Panc1 (cell line): ENCODE measurements around the gene RABGGTA. TPM values are rescaled to one million over a fixed set of nuclear protein-coding genes. Genes with fewer than 3 reads are reported as not detected.

ENCODE experiments used
- ATAC-seq: fragments of 200-7000 bp; cut with Tn5 transposase; 2 replicates; pipeline ENCODE4 v1.9.1; 2020; ENCODE audit warnings: mild to moderate bottlenecking, moderate library complexity
- BruUV-seq: library from RNA; stranded (reverse); fragments of 400-500 nt; replicated peaks from 2 replicates; lab custom pipeline; 2021; lab: Mats Ljungman, UMichigan
- CTCF ChIA-PET: fragments of 300-600 bp; sonication (Branson Sonifier 250); formaldehyde crosslinking; loops from one replicate; lab custom pipeline; 2022; ENCODE audit warnings: antibody characterized with exemption; lab: Charles Lee
- POLR2A ChIA-PET: fragments of 300-600 bp; sonication (Branson Sonifier 250); formaldehyde crosslinking; loops from one replicate; lab custom pipeline; 2022; ENCODE audit warnings: antibody characterized with exemption; lab: Charles Lee
- DNase-seq: peaks from one replicate; pipeline ENCODE4 v3.0.0-alpha.2; 2010; ENCODE audit warnings: low read depth, low spot score
- H3K27ac ChIP-seq: 2 replicates; pipeline ENCODE4 v1.5.1; 2011; ENCODE audit warnings: mild to moderate bottlenecking, low read length, inconsistent platforms
- H3K27me3 ChIP-seq: fragments of 200-500 bp; sonication (Bioruptor generic); 2 replicates; pipeline ENCODE4 v1.6.0; 2014; ENCODE audit warnings: low read length, inconsistent platforms; ENCODE audit not compliant: control insufficient read depth, insufficient read depth
- H3K36me3 ChIP-seq: fragments of 200-500 bp; sonication (Bioruptor generic); 2 replicates; pipeline ENCODE4 v1.5.1; 2014; ENCODE audit warnings: inconsistent platforms, mild to moderate bottlenecking, low read length, moderate library complexity; ENCODE audit not compliant: control insufficient read depth, insufficient read depth
- H3K4me1 ChIP-seq: 2 replicates; pipeline ENCODE4 v1.5.1; 2011; ENCODE audit warnings: inconsistent platforms, mild to moderate bottlenecking, low read length, moderate library complexity; ENCODE audit not compliant: control insufficient read depth, insufficient read depth
- H3K4me3 ChIP-seq, 2 experiments: 2 replicates each; pipeline ENCODE4 v1.5.1; 2011 to 2012; ENCODE audit warnings: low read depth in 2 of 2, low read length in 2 of 2, mild to moderate bottlenecking in 2 of 2, inconsistent platforms in 1 of 2, moderate library complexity in 1 of 2
- H3K9me3 ChIP-seq: fragments of 200-500 bp; sonication (Bioruptor generic); 2 replicates; pipeline ENCODE4 v1.5.1; 2014; ENCODE audit warnings: low read depth, mild to moderate bottlenecking, inconsistent platforms, low read length, moderate library complexity; ENCODE audit not compliant: control insufficient read depth, insufficient read depth
- POLR2AphosphoS5 ChIP-seq: IDR thresholded peaks from 2 replicates; pipeline ENCODE4 v1.6.1; 2012; ENCODE audit warnings: mild to moderate bottlenecking, low read depth, low read length, moderate library complexity
- REST ChIP-seq, 2 experiments: IDR thresholded peaks; 2 replicates each; pipeline ENCODE4 v1.6.1; 2011 to 2012; ENCODE audit warnings: low read depth in 2 of 2, control low read depth in 1 of 2, low read length in 1 of 2, mild to moderate bottlenecking in 1 of 2, moderate library complexity in 1 of 2; ENCODE audit not compliant: insufficient read depth in 1 of 2
- SIN3A ChIP-seq: IDR thresholded peaks from 2 replicates; pipeline ENCODE4 v1.6.1; 2012; ENCODE audit warnings: low read depth, mild to moderate bottlenecking, low read length, moderate library complexity, borderline replicate concordance; ENCODE audit not compliant: insufficient read depth
- TCF7L2 ChIP-seq: IDR thresholded peaks from 2 replicates; pipeline ENCODE4 v1.6.1; 2011; ENCODE audit warnings: mild to moderate bottlenecking, low read depth, low read length, inconsistent platforms
- in situ Hi-C: cut with HindIII; loops from 2 replicates; pipeline ENCODE4 v1.10.0; 2016; ENCODE audit warnings: low sequenced_read_pairs, low pct_unique_long_range_greater_than_20kb
- intact Hi-C: fragments of 100-400 bp; cut with micrococcal nuclease; formaldehyde crosslinking; loops from one replicate; pipeline ENCODE4 v1.10.0; 2022; ENCODE audit not compliant: unreplicated experiment
- total RNA-seq: library from RNA; stranded (reverse); gene quantifications from one replicate; pipeline ENCODE4 v1.2.1, GENCODE V29; 2021; ENCODE audit not compliant: unreplicated experiment
- TF ChIP-seq, protein P1 (sequence below): fragments of 450-650 bp; IDR thresholded peaks from 2 replicates; pipeline ENCODE4 v1.5.1; 2017; ENCODE audit warnings: mild to moderate bottlenecking

The RABGGTA gene
- total RNA-seq, 1 experiment from 2014 or later = 30.9 TPM

DNA sequence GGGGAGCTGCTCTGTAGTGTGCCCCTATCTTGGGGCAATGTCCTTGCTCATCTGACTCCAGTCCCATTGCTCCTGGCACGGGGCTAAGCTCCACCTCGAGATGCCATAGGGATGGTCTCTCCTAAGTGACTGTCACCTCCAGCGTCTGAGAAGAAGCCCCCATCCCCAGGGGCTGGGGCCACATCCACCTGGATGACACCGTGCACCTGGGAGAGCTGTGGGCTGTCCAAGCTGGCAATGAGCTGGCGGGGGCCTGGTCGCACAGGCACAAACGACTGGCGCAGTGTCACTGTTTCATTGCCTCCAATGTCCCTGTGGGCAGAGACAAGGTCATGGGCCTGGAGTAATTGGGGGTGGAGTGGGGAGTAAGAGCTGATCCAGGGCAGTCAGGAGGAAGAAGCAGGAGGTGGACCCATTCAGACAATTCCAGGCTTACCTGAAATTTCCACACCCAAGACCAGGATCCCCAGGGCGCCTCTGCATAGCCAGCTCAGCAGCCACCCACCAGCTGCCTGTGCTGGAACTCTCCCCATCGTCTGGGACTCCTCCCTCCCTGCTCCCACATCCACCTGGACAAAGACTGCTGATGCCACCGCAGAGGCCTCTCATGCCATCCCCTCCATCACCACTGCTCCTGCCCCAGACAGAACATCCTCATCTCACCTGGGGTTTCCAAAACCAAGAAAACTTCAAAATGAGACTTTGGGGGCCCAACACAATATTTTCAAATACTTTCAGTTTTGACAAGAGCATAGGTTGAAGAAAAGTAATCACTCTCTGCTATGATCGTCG, 22.0 kb downstream of the RABGGTA start:
- DNase-seq = no peak
- intact Hi-C loops = no loop called here
- BruUV-seq = no TSS peak
- Histone ChIP-seq H3K27me3 (no peaks in the 10 kb centered on the region), H3K4me1 (no peaks in the 10 kb centered on the region), H3K4me3 (no peak overlapping the region), H3K9me3 (no peaks in the 10 kb centered on the region), H3K36me3 (no peaks in the 10 kb centered on the region), H3K27ac (no peak overlapping the region)
- POLR2A ChIA-PET = no interaction called here
- CTCF ChIA-PET = no interaction called here
- in situ Hi-C loops = no loop called here
- no peak for ATAC-seq
- no peak for TF ChIP-seq TCF7L2
- TF ChIP-seq POLR2AphosphoS5 = no peak
- no peak for TF ChIP-seq SIN3A
- no peak for TF ChIP-seq REST (IDR thresholded peaks at IDR 0.05; ENCODE audit: insufficient read depth in 1 of 2, low read depth in 2 of 2, low read length in 1 of 2)
- TF ChIP-seq, protein P1, sequence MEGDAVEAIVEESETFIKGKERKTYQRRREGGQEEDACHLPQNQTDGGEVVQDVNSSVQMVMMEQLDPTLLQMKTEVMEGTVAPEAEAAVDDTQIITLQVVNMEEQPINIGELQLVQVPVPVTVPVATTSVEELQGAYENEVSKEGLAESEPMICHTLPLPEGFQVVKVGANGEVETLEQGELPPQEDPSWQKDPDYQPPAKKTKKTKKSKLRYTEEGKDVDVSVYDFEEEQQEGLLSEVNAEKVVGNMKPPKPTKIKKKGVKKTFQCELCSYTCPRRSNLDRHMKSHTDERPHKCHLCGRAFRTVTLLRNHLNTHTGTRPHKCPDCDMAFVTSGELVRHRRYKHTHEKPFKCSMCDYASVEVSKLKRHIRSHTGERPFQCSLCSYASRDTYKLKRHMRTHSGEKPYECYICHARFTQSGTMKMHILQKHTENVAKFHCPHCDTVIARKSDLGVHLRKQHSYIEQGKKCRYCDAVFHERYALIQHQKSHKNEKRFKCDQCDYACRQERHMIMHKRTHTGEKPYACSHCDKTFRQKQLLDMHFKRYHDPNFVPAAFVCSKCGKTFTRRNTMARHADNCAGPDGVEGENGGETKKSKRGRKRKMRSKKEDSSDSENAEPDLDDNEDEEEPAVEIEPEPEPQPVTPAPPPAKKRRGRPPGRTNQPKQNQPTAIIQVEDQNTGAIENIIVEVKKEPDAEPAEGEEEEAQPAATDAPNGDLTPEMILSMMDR = no peak

DNA sequence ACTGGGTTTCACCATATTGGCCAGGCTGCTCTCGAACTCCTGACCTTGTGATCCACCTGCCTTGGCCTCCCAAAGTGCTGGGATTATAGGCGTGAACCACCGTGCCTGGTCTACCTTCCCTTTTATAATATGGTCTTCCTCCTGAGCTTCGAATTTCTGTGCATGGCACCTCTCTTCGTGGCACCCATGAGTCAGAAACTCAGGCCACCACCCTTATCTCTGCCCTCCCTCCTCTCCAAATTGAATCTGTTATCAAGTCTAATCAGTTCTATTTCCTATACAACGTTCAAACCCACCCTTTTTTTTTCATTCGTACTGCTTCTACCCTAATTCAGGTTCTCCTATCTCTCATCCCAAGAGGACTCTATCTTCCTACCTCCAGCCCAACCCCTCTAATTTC, 24.0 kb downstream of the RABGGTA start:
- TF ChIP-seq SIN3A = no peak
- no peaks in the 10 kb centered on the region for H3K36me3 ChIP-seq
- H3K9me3 ChIP-seq = no peaks in the 10 kb centered on the region
- ChIA-PET POLR2A (interaction anchor here (0.6 to 0.7 kb wide), 2 partner anchors 32 to 53 kb away, joined by 4 read pairs; no protein-coding TSS in a partner anchor), CTCF (no interaction called here)
- ATAC-seq = no peak
- H3K27me3 ChIP-seq = no peaks in the 10 kb centered on the region
- no peak for DNase-seq
- H3K4me3 ChIP-seq = no peak overlapping the region
- in situ Hi-C loops = no loop called here
- intact Hi-C loops = no loop called here
- no peak overlapping the region for H3K27ac ChIP-seq
- H3K4me1 ChIP-seq = no peaks in the 10 kb centered on the region
- no TSS peak for BruUV-seq

GRCh38 chr14:24246765-24247212, 24.6 kb downstream of the RABGGTA start:
- in situ Hi-C loops = no loop called here

More at GRCh38 chr14:24246765-24247212, 24.6 kb downstream of the RABGGTA start:
- CTCF ChIA-PET = interaction anchor here (0.6 kb wide), 1 partner anchor 96 kb away, joined by 4 read pairs; no protein-coding TSS in a partner anchor
- POLR2A ChIA-PET = interaction anchor here (0.6 to 0.7 kb wide), 2 partner anchors 31 to 53 kb away, joined by 4 read pairs; no protein-coding TSS in a partner anchor
- intact Hi-C loops = no loop called here
- Histone ChIP-seq H3K27ac (no peak overlapping the region), H3K4me3 (no peak overlapping the region), H3K9me3 (no peaks in the 10 kb centered on the region), H3K4me1 (no peaks in the 10 kb centered on the region), H3K27me3 (no peaks in the 10 kb centered on the region), H3K36me3 (peaks cover 1% of the 10 kb centered on the region; the same call in 1 of the 2 replicates)
- no peak for TF ChIP-seq POLR2AphosphoS5
- no peak for TF ChIP-seq REST (IDR thresholded peaks at IDR 0.05; ENCODE audit: insufficient read depth in 1 of 2, low read depth in 2 of 2, low read length in 1 of 2)
- TF ChIP-seq TCF7L2 = no peak
- TF ChIP-seq, protein P1 = no peak
- no peak for TF ChIP-seq SIN3A
- ATAC-seq (no peak), DNase-seq (no peak)
- no TSS peak for BruUV-seq
